ENCODE data around the gene NDUFB1. TPM values are rescaled to one million over a fixed set of nuclear protein-coding genes. Genes with fewer than 3 reads are reported as not detected.

NDUFB1 gene
- total RNA-seq, 1 donor: 286 TPM

DNA sequence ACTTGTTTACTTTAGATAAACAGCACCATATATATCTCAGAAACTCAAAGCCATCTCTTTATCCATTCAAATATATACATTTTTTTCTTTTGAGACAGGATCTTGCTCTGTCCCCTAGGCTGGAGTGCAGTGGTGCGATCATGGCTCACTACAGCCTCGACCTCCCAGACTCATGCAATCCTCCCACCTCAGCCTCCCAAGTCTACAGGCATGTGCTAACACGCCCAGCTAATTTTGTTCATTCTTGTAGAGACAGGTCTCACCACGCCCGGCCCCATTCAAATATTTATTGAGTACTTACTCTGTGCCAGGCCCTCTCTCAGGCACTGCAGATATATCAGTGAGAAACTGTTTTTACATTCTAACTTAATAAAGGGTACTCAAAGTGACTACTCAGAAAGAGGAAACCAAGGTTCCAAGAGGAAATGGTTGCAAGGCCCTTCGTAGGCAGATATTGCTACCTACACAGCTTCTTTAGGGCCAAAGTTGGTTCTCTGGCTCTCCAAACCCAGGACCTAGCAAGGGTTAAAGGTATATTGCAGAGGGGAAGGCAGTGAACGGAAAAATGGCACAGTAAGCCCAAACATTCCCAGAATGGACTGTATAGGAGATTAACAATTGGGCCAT is 18.0 kb downstream of the NDUFB1 start:
- TF ChIP-seq, protein P1, sequence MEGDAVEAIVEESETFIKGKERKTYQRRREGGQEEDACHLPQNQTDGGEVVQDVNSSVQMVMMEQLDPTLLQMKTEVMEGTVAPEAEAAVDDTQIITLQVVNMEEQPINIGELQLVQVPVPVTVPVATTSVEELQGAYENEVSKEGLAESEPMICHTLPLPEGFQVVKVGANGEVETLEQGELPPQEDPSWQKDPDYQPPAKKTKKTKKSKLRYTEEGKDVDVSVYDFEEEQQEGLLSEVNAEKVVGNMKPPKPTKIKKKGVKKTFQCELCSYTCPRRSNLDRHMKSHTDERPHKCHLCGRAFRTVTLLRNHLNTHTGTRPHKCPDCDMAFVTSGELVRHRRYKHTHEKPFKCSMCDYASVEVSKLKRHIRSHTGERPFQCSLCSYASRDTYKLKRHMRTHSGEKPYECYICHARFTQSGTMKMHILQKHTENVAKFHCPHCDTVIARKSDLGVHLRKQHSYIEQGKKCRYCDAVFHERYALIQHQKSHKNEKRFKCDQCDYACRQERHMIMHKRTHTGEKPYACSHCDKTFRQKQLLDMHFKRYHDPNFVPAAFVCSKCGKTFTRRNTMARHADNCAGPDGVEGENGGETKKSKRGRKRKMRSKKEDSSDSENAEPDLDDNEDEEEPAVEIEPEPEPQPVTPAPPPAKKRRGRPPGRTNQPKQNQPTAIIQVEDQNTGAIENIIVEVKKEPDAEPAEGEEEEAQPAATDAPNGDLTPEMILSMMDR (IDR thresholded peaks at IDR 0.05; ENCODE audit: insufficient read depth, low read length): no peak
- H3K4me3 ChIP-seq (ENCODE audit: low read depth, low read length): no peak overlapping the region
- no peak for DNase-seq (ENCODE audit: low read depth)

DNA sequence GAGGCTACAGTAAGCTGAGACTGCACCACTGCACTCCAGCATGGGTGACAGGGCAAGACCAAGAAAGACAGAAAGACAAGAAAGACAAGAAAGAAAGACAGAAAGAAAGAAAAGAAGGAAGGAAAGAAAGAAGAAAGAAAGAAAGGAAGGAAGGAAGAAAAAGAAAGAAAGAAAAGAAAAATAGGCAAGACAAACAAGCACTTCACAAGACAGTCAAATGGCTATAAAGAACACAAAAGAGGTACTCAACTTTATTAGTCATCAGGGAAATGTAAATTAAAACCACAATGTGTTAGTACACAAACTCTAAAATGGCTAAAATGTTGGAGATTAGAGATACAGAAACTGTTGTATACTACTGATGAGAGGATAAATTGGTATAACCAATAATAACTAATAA is 21.7 kb downstream of the NDUFB1 start:
- no peak for DNase-seq (ENCODE audit: low read depth)
- no peak overlapping the region for H3K4me3 ChIP-seq (ENCODE audit: low read depth, low read length)
- TF ChIP-seq, protein P1 (IDR thresholded peaks at IDR 0.05; ENCODE audit: insufficient read depth, low read length): no peak

DNA sequence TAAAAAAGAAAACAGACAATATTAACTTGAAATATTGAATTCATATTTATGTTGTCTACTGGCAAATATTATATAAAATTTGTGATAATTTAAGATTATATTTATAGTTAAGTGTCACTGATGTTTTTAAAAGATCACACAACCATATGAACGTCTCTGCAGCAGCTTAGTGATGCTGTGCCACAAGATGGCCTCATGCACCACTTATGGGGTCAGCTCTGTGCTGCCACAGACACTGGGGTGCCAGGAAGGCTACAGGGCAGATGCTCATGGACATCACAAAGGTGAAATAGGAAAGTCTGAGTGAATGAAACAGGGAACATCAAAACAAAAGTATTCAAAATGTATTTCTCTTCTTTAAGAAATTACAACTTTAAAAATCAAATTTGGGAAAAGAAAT is 28.2 kb downstream of the NDUFB1 start:
- no peak for DNase-seq (ENCODE audit: low read depth)
- H3K4me3 ChIP-seq (ENCODE audit: low read depth, low read length): no peak overlapping the region
- TF ChIP-seq, protein P1 (IDR thresholded peaks at IDR 0.05; ENCODE audit: insufficient read depth, low read length): no peak

DNA sequence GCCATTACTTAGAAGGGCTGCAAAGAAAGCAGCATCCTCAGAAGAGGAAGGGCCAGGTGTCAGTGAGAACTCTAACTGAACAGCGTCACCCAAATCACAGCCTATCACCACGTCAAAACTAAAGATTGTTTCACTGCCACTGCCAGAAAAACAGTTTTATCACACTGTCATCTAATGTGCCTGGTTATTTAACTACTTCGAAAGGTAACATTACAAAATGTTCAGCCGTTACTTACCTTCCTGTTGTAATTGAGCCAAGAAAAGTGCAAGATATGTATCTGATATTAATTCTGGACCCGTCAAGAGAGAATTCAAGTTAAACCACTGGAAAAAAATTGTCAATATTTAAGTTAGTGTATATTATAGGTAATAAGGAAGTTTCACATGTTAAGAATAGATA is 33.0 kb downstream of the NDUFB1 start:
- H3K4me3 ChIP-seq (ENCODE audit: low read depth, low read length): no peak overlapping the region
- TF ChIP-seq, protein P1 (IDR thresholded peaks at IDR 0.05; ENCODE audit: insufficient read depth, low read length): no peak
- DNase-seq (ENCODE audit: low read depth): no peak

DNA sequence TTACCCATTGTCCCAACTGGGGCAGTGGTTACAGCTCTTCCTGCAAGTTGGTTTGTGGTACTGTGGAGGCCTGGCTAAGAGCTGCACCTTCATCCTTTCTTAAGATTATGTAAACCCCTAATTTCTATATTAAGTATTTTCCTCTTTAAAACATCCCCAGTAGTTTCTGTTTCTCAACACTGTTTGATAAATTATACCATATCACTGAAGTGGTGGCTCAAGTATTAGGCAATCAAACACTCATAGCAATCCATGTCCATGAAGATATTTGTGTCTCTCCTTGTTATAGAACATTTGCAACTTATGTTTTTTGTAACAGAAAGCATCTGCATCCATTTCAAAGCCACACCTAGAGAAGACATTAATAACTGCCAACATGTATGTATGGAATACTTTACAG is 47.0 kb downstream of the NDUFB1 start:
- no peak overlapping the region for H3K4me3 ChIP-seq (ENCODE audit: low read depth, low read length)
- TF ChIP-seq, protein P1 (IDR thresholded peaks at IDR 0.05; ENCODE audit: insufficient read depth, low read length): no peak
- DNase-seq (ENCODE audit: low read depth): peak; percentile 5

Other genes with a start within 250 kb of the NDUFB1 start
- 56.8 and 137 TPM in 2 replicates for gene FBLN5, start 174.0 kb downstream of the NDUFB1 start, total RNA-seq (ENCODE audit: low replicate concordance)
- gene TRIP11, start 81.6 kb downstream of the NDUFB1 start, total RNA-seq (ENCODE audit: low replicate concordance): 37.0 and 53.3 TPM in 2 replicates
- gene ATXN3, start 15.1 kb downstream of the NDUFB1 start, total RNA-seq (ENCODE audit: low replicate concordance): 30.2 and 53.1 TPM in 2 replicates
- gene CPSF2, start 263 bp upstream of the NDUFB1 start, total RNA-seq (ENCODE audit: low replicate concordance): 58.1 and 58.3 TPM in 2 replicates
- 0.08 TPM in 1 of 2 replicates, not detected in the other for gene SLC24A4, start 201.5 kb upstream of the NDUFB1 start, total RNA-seq (ENCODE audit: low replicate concordance)